GM12878 (cell line): ENCODE measurements around the gene LAMA2. TPM values are rescaled to one million over a fixed set of nuclear protein-coding genes. Genes with fewer than 3 reads are reported as not detected.

Source experiments
- ATAC-seq: fragments of 200-7000 bp; cut with Tn5 transposase; 3 replicates; pipeline ENCODE4 v1.9.1; 2020; ENCODE audit warnings: mild to moderate bottlenecking, moderate library complexity
- BruUV-seq: library from RNA; stranded (reverse); fragments of 400-500 nt; replicated peaks from 2 replicates; lab custom pipeline; 2021; lab: Mats Ljungman, UMichigan
- CTCF ChIA-PET: fragments of 300-600 bp; sonication (Branson Sonifier 250); formaldehyde crosslinking; extraction: SDS; loops from one replicate; lab custom pipeline; 2021; ENCODE audit warnings: inconsistent platforms; lab: Yijun Ruan, JAX
- POLR2A ChIA-PET: fragments of 350-600 bp; formaldehyde crosslinking; extraction: SDS; loops from one replicate; lab custom pipeline; 2021; ENCODE audit warnings: inconsistent platforms; lab: Charles Lee
- RAD21 ChIA-PET: fragments of 300-600 bp; sonication (Branson Sonifier 250); formaldehyde crosslinking; loops from one replicate; lab custom pipeline; 2023; ENCODE audit warnings: antibody characterized with exemption; ENCODE audit not compliant: unreplicated experiment; lab: Charles Lee
- SMC1A ChIA-PET: fragments of 300-600 bp; sonication (Branson Sonifier 250); formaldehyde crosslinking; loops from one replicate; lab custom pipeline; 2023; ENCODE audit not compliant: unreplicated experiment, uncharacterized antibody; lab: Charles Lee
- DNase-seq: peaks from one replicate; pipeline ENCODE4 v3.0.0-alpha.2; 2011; ENCODE audit warnings: low read depth, low spot score
- FAIRE-seq: peaks from 3 replicates; lab custom pipeline; 2011; peaks lifted over from hg19 to GRCh38; lab: Jason Lieb, UNC
- H2AFZ ChIP-seq: 2 replicates; pipeline ENCODE4 v1.6.0; 2011; ENCODE audit warnings: low read depth, low read length, control low read depth; ENCODE audit not compliant: control insufficient read depth
- H3K27ac ChIP-seq: 2 replicates; pipeline ENCODE4 v1.5.1; 2011; ENCODE audit warnings: control low read depth; ENCODE audit not compliant: control insufficient read depth, insufficient read depth
- H3K27me3 ChIP-seq, 2 experiments: replicated peaks in 1 of 2; 2 replicates each; pipeline versions ENCODE4 v1.6.0 to v1.6.1; 2011; ENCODE audit warnings: low read length in 1 of 2; ENCODE audit not compliant: control insufficient read depth in 2 of 2, insufficient read depth in 2 of 2
- H3K36me3 ChIP-seq, 2 experiments: 2 replicates each; pipeline ENCODE4 v1.5.1; 2011; ENCODE audit warnings: low read length in 1 of 2; ENCODE audit not compliant: control insufficient read depth in 2 of 2, insufficient read depth in 2 of 2
- H3K4me1 ChIP-seq: 2 replicates; pipeline ENCODE4 v1.6.1; 2011; ENCODE audit warnings: mild to moderate bottlenecking, low read length, moderate library complexity, mixed read lengths; ENCODE audit not compliant: control insufficient read depth, insufficient read depth
- H3K4me2 ChIP-seq: 2 replicates; pipeline ENCODE4 v1.6.0; 2011; ENCODE audit warnings: control low read depth; ENCODE audit not compliant: control insufficient read depth, insufficient read depth
- H3K4me3 ChIP-seq: fragments of 200-600 bp; sonication (generic); 2 replicates; pipeline ENCODE4 v1.5.1; 2016
- H3K79me2 ChIP-seq: 2 replicates; pipeline ENCODE4 v1.6.0; 2011; ENCODE audit warnings: low read length; ENCODE audit not compliant: control insufficient read depth, insufficient read depth
- H3K9ac ChIP-seq: 2 replicates; pipeline ENCODE4 v1.8.0; 2011; ENCODE audit warnings: low read length, control low read depth, mixed read lengths; ENCODE audit not compliant: control insufficient read depth, insufficient read depth
- H3K9me3 ChIP-seq: replicated peaks from 3 replicates; pipeline ENCODE4 v1.5.1; 2011; ENCODE audit warnings: mild to moderate bottlenecking, low read length; ENCODE audit not compliant: control insufficient read depth, insufficient read depth
- H4K20me1 ChIP-seq: 2 replicates; pipeline ENCODE4 v1.6.0; 2011; ENCODE audit not compliant: control insufficient read depth, insufficient read depth
- ATF7 ChIP-seq: fragments of 450-650 bp; IDR thresholded peaks from 2 replicates; pipeline ENCODE4 v1.6.1; 2016; ENCODE audit warnings: low read depth, mild to moderate bottlenecking
- CBX5 ChIP-seq: sonication (generic); IDR thresholded peaks from 2 replicates; pipeline ENCODE4 v1.6.1; 2016; ENCODE audit warnings: low read depth, moderate library complexity, mild to moderate bottlenecking, inconsistent platforms
- CHD4 ChIP-seq: fragments of 200-600 bp; sonication (generic); IDR thresholded peaks from 2 replicates; pipeline ENCODE4 v1.6.1; 2016; ENCODE audit warnings: mild to moderate bottlenecking
- DPF2 ChIP-seq: fragments of 450-650 bp; IDR thresholded peaks from 2 replicates; pipeline ENCODE4 v1.6.1; 2017; ENCODE audit warnings: mild to moderate bottlenecking
- HCFC1 ChIP-seq: fragments of 150-350 bp; IDR thresholded peaks from 2 replicates; pipeline ENCODE4 v1.6.1; 2014; ENCODE audit warnings: low read length
- NR2C2 ChIP-seq: IDR thresholded peaks from 2 replicates; pipeline ENCODE4 v1.6.1; 2011; ENCODE audit warnings: borderline replicate concordance, low read depth; ENCODE audit not compliant: control insufficient read depth, insufficient read length
- RAD21 ChIP-seq: IDR thresholded peaks from 2 replicates; pipeline ENCODE4 v1.6.1; 2011; ENCODE audit warnings: mild to moderate bottlenecking, low read depth, low read length, moderate library complexity; ENCODE audit not compliant: insufficient read depth
- RCOR1 ChIP-seq: conservative IDR thresholded peaks from 2 replicates; pipeline ENCODE4 v1.6.1; 2012; ENCODE audit warnings: low read depth, low read length, improper control_type of control experiment
- SMC3 ChIP-seq: IDR thresholded peaks from 2 replicates; pipeline ENCODE4 v1.6.1; 2011; ENCODE audit warnings: low read length, improper control_type of control experiment, borderline replicate concordance
- TCF12 ChIP-seq: IDR thresholded peaks from 2 replicates; pipeline ENCODE4 v1.6.1; 2011; ENCODE audit warnings: low read depth, mild to moderate bottlenecking, low read length
- ZNF217 ChIP-seq: fragments of 450-650 bp; IDR thresholded peaks from 2 replicates; pipeline ENCODE4 v1.6.1; 2017; ENCODE audit warnings: antibody characterized with exemption, mild to moderate bottlenecking
- ZNF384 ChIP-seq: IDR thresholded peaks from 2 replicates; pipeline ENCODE4 v1.6.1; 2012; ENCODE audit warnings: low read depth, mild to moderate bottlenecking, low read length, improper control_type of control experiment, borderline replicate concordance
- WGBS: methylation state at CpG from one replicate; pipeline ENCODE4 v1.1.6; 2016; ENCODE audit warnings: low lambda C conversion rate; ENCODE audit not compliant: insufficient replicate concordance, insufficient coverage; ENCODE audit errors: missing lambda C conversion rate; 5-methylcytosine and 5-hydroxymethylcytosine counted together
- in situ Hi-C: fragments of 300-500 bp; cut with MboI; formaldehyde crosslinking; loops from 9 replicates; pipeline ENCODE4 v1.14.3; 2018; ENCODE audit warnings: mixed read lengths
- intact Hi-C: fragments of 100-400 bp; cut with micrococcal nuclease; formaldehyde crosslinking; loops from one replicate; pipeline ENCODE4 v1.14.2; 2022; ENCODE audit not compliant: unreplicated experiment
- polyA plus RNA-seq, 11 experiments: library from polyadenylated mRNA; depleted of rRNA in 4 of 11; unstranded in 6 of 11; stranded (reverse) in 5 of 11; fragments of >200 nt; fragmentation: Nextera tagmentation in 4 of 11; fragmentation: Illumina TruSeq in 1 of 11; extraction: Ambion mirVana in 4 of 11; extraction: Trizol in 1 of 11; gene quantifications; 1 replicate in 1 of 11; 2 replicates in 10 of 11; pipeline versions ENCODE4 v1.2.1 to v1.2.3, GENCODE V29; 2011 to 2016; ENCODE audit warnings: inconsistent platforms in 2 of 11, missing spikeins in 2 of 11, low read depth in 1 of 11
- total RNA-seq, 4 experiments: library from RNA; depleted of rRNA in 3 of 4; stranded (reverse); fragments of >200 nt in 3 of 4; fragmentation: Illumina TruSeq in 1 of 4; extraction: Trizol in 1 of 4; gene quantifications; 2 replicates each; pipeline versions ENCODE4 v1.2.1 to v1.2.3, GENCODE V29; 2013 to 2021
- TF ChIP-seq, protein P1 (sequence below): fragments of 450-650 bp; IDR thresholded peaks from 2 replicates; pipeline ENCODE4 v1.6.1; 2017; ENCODE audit warnings: mild to moderate bottlenecking, low read depth, inconsistent platforms; ENCODE audit not compliant: poor library complexity, severe bottlenecking

Gene LAMA2
- total and polyA plus RNA-seq, 10 of the 15 experiments (the other 5 are each of a cell fraction or from before 2014, with no cell fraction given), result 0.04 to 2.0 (median 0.37) TPM; not detected in 1

DNA sequence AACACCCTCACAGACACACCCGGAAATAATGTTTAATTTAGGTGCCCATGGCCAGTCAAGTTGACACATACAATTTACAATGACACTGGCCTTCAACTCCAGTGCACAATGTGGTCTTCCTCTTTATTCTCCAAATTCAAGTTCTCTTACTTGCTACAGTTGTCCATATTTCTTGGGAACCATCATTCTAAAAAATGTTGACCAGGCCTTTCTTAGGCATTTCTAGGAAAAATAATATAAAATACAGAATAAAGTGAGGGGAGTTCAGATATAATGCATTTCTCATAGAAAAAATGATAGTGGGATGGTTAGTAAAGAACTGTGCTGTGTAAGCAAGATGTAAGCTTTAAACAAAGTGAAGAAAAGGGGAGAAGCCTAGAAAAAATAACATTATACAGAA is 528.2 kb downstream of the LAMA2 start:
- Histone ChIP-seq H3K4me2 (no peak overlapping the region), H3K79me2 (no peaks in the 10 kb centered on the region), H3K9ac (no peak overlapping the region), H2AFZ (no peak overlapping the region), H3K36me3 (no peaks in the 10 kb centered on the region), H3K9me3 (no peaks in the 10 kb centered on the region), H4K20me1 (no peaks in the 10 kb centered on the region), H3K4me3 (no peak overlapping the region), H3K27me3 (peaks cover 0 to 1% of the 10 kb centered on the region in 2 experiments; a peak in 2 of 4 replicates), H3K4me1 (no peaks in the 10 kb centered on the region), H3K27ac (no peak overlapping the region)
- ATAC-seq (no peak), DNase-seq (no peak), FAIRE-seq (no peak)
- no TSS peak for BruUV-seq
- POLR2A ChIA-PET, result no interaction called here
- intact Hi-C loops (no loop called here), in situ Hi-C loops (no loop called here)
- RAD21 ChIA-PET, result no interaction called here
- TF ChIP-seq TCF12 (no peak), ZNF217 (no peak), DPF2 (no peak)
- TF ChIP-seq, protein P1, sequence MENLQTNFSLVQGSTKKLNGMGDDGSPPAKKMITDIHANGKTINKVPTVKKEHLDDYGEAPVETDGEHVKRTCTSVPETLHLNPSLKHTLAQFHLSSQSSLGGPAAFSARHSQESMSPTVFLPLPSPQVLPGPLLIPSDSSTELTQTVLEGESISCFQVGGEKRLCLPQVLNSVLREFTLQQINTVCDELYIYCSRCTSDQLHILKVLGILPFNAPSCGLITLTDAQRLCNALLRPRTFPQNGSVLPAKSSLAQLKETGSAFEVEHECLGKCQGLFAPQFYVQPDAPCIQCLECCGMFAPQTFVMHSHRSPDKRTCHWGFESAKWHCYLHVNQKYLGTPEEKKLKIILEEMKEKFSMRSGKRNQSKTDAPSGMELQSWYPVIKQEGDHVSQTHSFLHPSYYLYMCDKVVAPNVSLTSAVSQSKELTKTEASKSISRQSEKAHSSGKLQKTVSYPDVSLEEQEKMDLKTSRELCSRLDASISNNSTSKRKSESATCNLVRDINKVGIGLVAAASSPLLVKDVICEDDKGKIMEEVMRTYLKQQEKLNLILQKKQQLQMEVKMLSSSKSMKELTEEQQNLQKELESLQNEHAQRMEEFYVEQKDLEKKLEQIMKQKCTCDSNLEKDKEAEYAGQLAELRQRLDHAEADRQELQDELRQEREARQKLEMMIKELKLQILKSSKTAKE, result no peak
- CTCF ChIA-PET, result no interaction called here
- WGBS, result 20% methylated on average over 1 of the region's 1 CpG
- SMC1A ChIA-PET, result no interaction called here

DNA sequence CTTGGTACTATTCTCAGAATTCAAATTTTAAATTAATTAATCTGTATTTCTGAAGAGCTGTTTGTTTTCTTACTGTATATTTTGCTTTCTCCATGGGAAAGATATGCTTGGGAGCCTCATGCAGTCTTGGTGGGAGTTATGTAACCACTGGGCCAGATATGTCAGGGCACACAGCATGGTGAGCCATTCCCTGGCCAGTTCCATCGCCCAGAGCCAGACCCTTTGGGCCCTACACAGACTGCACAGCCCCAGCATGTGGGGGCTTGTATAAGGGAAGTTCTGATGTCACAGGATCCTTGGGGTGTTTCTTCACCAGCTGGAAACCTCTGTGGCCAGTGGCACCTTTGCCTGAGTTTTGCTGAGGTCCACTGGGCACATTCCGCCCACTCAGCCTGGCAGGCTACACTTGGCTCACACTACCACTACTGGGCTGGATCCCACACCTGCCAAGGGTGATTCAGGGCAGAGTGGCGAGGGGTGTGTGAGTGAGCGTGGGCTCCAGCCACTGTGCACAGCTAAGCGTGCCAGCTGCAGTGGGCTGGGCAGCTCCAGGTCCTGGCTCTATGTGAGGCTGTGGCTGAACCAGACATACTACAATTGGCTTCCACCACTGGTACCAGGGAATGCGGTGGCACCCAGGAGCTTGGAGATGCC is 533.5 kb downstream of the LAMA2 start:
- FAIRE-seq (no peak), ATAC-seq (no peak; the same call in 2 of the 3 replicates), DNase-seq (no peak)
- Histone ChIP-seq H4K20me1 (no peaks in the 10 kb centered on the region), H3K4me3 (no peak overlapping the region), H3K4me1 (no peaks in the 10 kb centered on the region), H2AFZ (no peak overlapping the region), H3K9ac (no peak overlapping the region), H3K27me3 (no peaks in the 10 kb centered on the region; a peak in 2 of 4 replicates), H3K9me3 (no peaks in the 10 kb centered on the region), H3K27ac (no peak overlapping the region), H3K4me2 (no peak overlapping the region), H3K79me2 (no peaks in the 10 kb centered on the region), H3K36me3 (no peaks in the 10 kb centered on the region)
- ChIA-PET CTCF (no interaction called here), POLR2A (no interaction called here), SMC1A (no interaction called here), RAD21 (no interaction called here)
- 39% methylated on average over 6 of the region's 6 CpGs for WGBS
- BruUV-seq, result no TSS peak
- intact Hi-C loops (no loop called here), in situ Hi-C loops (no loop called here)
- TF ChIP-seq CBX5 (no peak), RCOR1 (no peak), ZNF384 (no peak), RAD21 (no peak), NR2C2 (no peak), HCFC1 (no peak), CHD4 (no peak), SMC3 (no peak), ATF7 (no peak)
